Measurements from ENCODE around the gene UNC5C. TPM values are rescaled to one million over a fixed set of nuclear protein-coding genes. Genes with fewer than 3 reads are reported as not detected.

Gene UNC5C
- polyA plus RNA-seq, 1 donor from 2014 or later = not detected

GRCh38 chr4:95428291-95429070 is 120.3 kb downstream of the UNC5C start:
- H3K27ac Mint-ChIP-seq = no peak overlapping the region
- no peak overlapping the region for H3K4me3 Mint-ChIP-seq
- H3K9me3 Mint-ChIP-seq = peaks cover 1 to 11% (median 3%) of the 10 kb centered on the region in 3 donors
- H3K36me3 Mint-ChIP-seq = no peaks in the 10 kb centered on the region
- no peaks in the 10 kb centered on the region for H3K4me1 Mint-ChIP-seq
- H3K27me3 Mint-ChIP-seq = no peaks in the 10 kb centered on the region

- H3K4me3 Mint-ChIP-seq = no peak overlapping the region
- no peaks in the 10 kb centered on the region for H3K4me1 Mint-ChIP-seq
- peaks cover 1 to 11% (median 3%) of the 10 kb centered on the region in 3 donors for H3K9me3 Mint-ChIP-seq
- H3K36me3 Mint-ChIP-seq = no peaks in the 10 kb centered on the region
- H3K27me3 Mint-ChIP-seq = no peaks in the 10 kb centered on the region
- H3K27ac Mint-ChIP-seq = no peak overlapping the region
Observed at GRCh38 chr4:95426455-95426854, 122.3 kb downstream of the UNC5C start.

- no peaks in the 10 kb centered on the region for H3K36me3 Mint-ChIP-seq
- no peak overlapping the region for H3K27ac Mint-ChIP-seq
- H3K4me3 Mint-ChIP-seq = no peak overlapping the region
- no peaks in the 10 kb centered on the region for H3K4me1 Mint-ChIP-seq
- peaks cover 0 to 7% (median 2%) of the 10 kb centered on the region in 3 donors for H3K9me3 Mint-ChIP-seq
- H3K27me3 Mint-ChIP-seq = no peaks in the 10 kb centered on the region
Observed at GRCh38 chr4:95422436-95422835, 126.3 kb downstream of the UNC5C start.

- Mint-ChIP-seq H3K36me3 (no peaks in the 10 kb centered on the region), H3K27ac (no peak overlapping the region), H3K4me3 (no peak overlapping the region), H3K9me3 (peaks cover 0 to 7% (median 2%) of the 10 kb centered on the region in 3 donors), H3K27me3 (no peaks in the 10 kb centered on the region), H3K4me1 (no peaks in the 10 kb centered on the region)
Observed at GRCh38 chr4:95421869-95422268, 126.9 kb downstream of the UNC5C start.

- no peaks in the 10 kb centered on the region for H3K4me1 Mint-ChIP-seq
- H3K27ac Mint-ChIP-seq = no peak overlapping the region
- H3K27me3 Mint-ChIP-seq = no peaks in the 10 kb centered on the region
- H3K4me3 Mint-ChIP-seq = no peak overlapping the region
- no peaks in the 10 kb centered on the region for H3K9me3 Mint-ChIP-seq
- H3K36me3 Mint-ChIP-seq = no peaks in the 10 kb centered on the region
Observed at GRCh38 chr4:95417531-95417930, 131.2 kb downstream of the UNC5C start.

- Mint-ChIP-seq H3K36me3 (no peaks in the 10 kb centered on the region), H3K9me3 (peaks cover 0 to 6% (median 0%) of the 10 kb centered on the region in 3 donors), H3K4me1 (no peaks in the 10 kb centered on the region), H3K4me3 (no peak overlapping the region), H3K27ac (no peak overlapping the region), H3K27me3 (peaks cover 3% of the 10 kb centered on the region)
Observed at GRCh38 chr4:95415346-95415771, 133.4 kb downstream of the UNC5C start.

- no peak overlapping the region for H3K4me3 Mint-ChIP-seq
- no peaks in the 10 kb centered on the region for H3K36me3 Mint-ChIP-seq
- H3K9me3 Mint-ChIP-seq = peaks cover 0 to 6% (median 0%) of the 10 kb centered on the region in 3 donors
- H3K27me3 Mint-ChIP-seq = peaks cover 3% of the 10 kb centered on the region
- no peaks in the 10 kb centered on the region for H3K4me1 Mint-ChIP-seq
- no peak overlapping the region for H3K27ac Mint-ChIP-seq
Observed at GRCh38 chr4:95411371-95412088, 137.2 kb downstream of the UNC5C start.

- no peak overlapping the region for H3K4me3 Mint-ChIP-seq
- no peaks in the 10 kb centered on the region for H3K36me3 Mint-ChIP-seq
- peaks cover 3% of the 10 kb centered on the region for H3K27me3 Mint-ChIP-seq
- H3K27ac Mint-ChIP-seq = peak overlapping the region in 1 of 3 donors; percentile 1
- H3K4me1 Mint-ChIP-seq = no peaks in the 10 kb centered on the region
- H3K9me3 Mint-ChIP-seq = peaks cover 0 to 6% (median 0%) of the 10 kb centered on the region in 3 donors
Observed at GRCh38 chr4:95410387-95410977, 138.3 kb downstream of the UNC5C start.

GRCh38 chr4:95409750-95410149 is 139.0 kb downstream of the UNC5C start:
- no peaks in the 10 kb centered on the region for H3K36me3 Mint-ChIP-seq
- H3K9me3 Mint-ChIP-seq = peaks cover 0 to 6% (median 0%) of the 10 kb centered on the region in 3 donors
- H3K27me3 Mint-ChIP-seq = peaks cover 3% of the 10 kb centered on the region
- no peaks in the 10 kb centered on the region for H3K4me1 Mint-ChIP-seq
- H3K4me3 Mint-ChIP-seq = no peak overlapping the region
- no peak overlapping the region for H3K27ac Mint-ChIP-seq

GRCh38 chr4:95409127-95409526 is 139.6 kb downstream of the UNC5C start:
- peaks cover 3% of the 10 kb centered on the region for H3K27me3 Mint-ChIP-seq
- H3K27ac Mint-ChIP-seq = no peak overlapping the region
- H3K4me3 Mint-ChIP-seq = no peak overlapping the region
- no peaks in the 10 kb centered on the region for H3K36me3 Mint-ChIP-seq
- peaks cover 0 to 6% (median 0%) of the 10 kb centered on the region in 3 donors for H3K9me3 Mint-ChIP-seq
- no peaks in the 10 kb centered on the region for H3K4me1 Mint-ChIP-seq

GRCh38 chr4:95402299-95402698 is 146.5 kb downstream of the UNC5C start:
- Mint-ChIP-seq H3K4me1 (peaks cover 0 to 1% (median 0%) of the 10 kb centered on the region in 3 donors), H3K27me3 (no peaks in the 10 kb centered on the region), H3K36me3 (no peaks in the 10 kb centered on the region), H3K27ac (no peak overlapping the region), H3K4me3 (no peak overlapping the region), H3K9me3 (peaks cover 0 to 3% (median 3%) of the 10 kb centered on the region in 3 donors)

GRCh38 chr4:95398217-95398616 is 150.6 kb downstream of the UNC5C start:
- Mint-ChIP-seq H3K27ac (no peak overlapping the region), H3K27me3 (no peaks in the 10 kb centered on the region), H3K4me3 (no peak overlapping the region), H3K9me3 (peaks cover 2 to 3% (median 3%) of the 10 kb centered on the region in 3 donors), H3K36me3 (no peaks in the 10 kb centered on the region), H3K4me1 (no peaks in the 10 kb centered on the region)

- Mint-ChIP-seq H3K9me3 (peaks cover 2 to 3% (median 3%) of the 10 kb centered on the region in 3 donors), H3K27ac (no peak overlapping the region), H3K4me3 (no peak overlapping the region), H3K4me1 (no peaks in the 10 kb centered on the region), H3K36me3 (no peaks in the 10 kb centered on the region), H3K27me3 (no peaks in the 10 kb centered on the region)
Observed at GRCh38 chr4:95394752-95395306, 153.9 kb downstream of the UNC5C start.

GRCh38 chr4:95393821-95394220 is 155.0 kb downstream of the UNC5C start:
- no peak overlapping the region for H3K27ac Mint-ChIP-seq
- peaks cover 2 to 3% (median 3%) of the 10 kb centered on the region in 3 donors for H3K9me3 Mint-ChIP-seq
- H3K4me1 Mint-ChIP-seq = no peaks in the 10 kb centered on the region
- H3K36me3 Mint-ChIP-seq = no peaks in the 10 kb centered on the region
- no peak overlapping the region for H3K4me3 Mint-ChIP-seq
- no peaks in the 10 kb centered on the region for H3K27me3 Mint-ChIP-seq

- Mint-ChIP-seq H3K9me3 (peaks cover 0 to 6% (median 0%) of the 10 kb centered on the region in 3 donors), H3K36me3 (no peaks in the 10 kb centered on the region), H3K4me1 (no peaks in the 10 kb centered on the region), H3K27me3 (no peaks in the 10 kb centered on the region), H3K4me3 (no peak overlapping the region), H3K27ac (no peak overlapping the region)
Observed at GRCh38 chr4:95388911-95389310, 159.9 kb downstream of the UNC5C start.
